ENCODE measurements around the gene CTNNBIP1.

CTNNBIP1 gene

DNA sequence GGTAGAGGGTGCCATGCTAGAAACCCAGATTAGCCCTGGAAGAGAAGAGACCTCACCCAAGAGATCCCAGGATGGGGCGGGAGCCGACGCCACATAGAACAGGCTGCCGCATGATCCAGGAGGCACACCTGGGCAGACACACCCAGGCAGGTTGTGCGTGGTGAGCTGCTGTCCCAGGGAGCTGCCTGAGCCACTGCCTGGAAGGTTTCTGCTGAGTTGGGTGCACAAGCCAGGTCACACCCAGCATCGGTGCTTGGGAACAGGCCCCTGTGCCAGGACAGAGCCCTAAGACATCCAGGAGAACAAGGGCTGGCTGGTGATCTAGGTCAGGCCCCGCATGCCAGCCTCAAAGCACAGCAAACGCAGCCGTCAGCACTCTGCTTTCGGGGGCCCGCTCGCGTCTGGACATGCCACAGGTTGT, 40.2 kb downstream of the CTNNBIP1 start (continued):
- TF ChIP-seq, protein P1, sequence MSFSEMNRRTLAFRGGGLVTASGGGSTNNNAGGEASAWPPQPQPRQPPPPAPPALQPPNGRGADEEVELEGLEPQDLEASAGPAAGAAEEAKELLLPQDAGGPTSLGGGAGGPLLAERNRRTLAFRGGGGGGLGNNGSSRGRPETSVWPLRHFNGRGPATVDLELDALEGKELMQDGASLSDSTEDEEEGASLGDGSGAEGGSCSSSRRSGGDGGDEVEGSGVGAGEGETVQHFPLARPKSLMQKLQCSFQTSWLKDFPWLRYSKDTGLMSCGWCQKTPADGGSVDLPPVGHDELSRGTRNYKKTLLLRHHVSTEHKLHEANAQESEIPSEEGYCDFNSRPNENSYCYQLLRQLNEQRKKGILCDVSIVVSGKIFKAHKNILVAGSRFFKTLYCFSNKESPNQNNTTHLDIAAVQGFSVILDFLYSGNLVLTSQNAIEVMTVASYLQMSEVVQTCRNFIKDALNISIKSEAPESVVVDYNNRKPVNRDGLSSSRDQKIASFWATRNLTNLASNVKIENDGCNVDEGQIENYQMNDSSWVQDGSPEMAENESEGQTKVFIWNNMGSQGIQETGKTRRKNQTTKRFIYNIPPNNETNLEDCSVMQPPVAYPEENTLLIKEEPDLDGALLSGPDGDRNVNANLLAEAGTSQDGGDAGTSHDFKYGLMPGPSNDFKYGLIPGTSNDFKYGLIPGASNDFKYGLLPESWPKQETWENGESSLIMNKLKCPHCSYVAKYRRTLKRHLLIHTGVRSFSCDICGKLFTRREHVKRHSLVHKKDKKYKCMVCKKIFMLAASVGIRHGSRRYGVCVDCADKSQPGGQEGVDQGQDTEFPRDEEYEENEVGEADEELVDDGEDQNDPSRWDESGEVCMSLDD (tag by site-specific recombination; IDR thresholded peaks at IDR 0.05): no peak
- no peak for TF ChIP-seq ZNF677 (tag by site-specific recombination; IDR thresholded peaks at IDR 0.05)
- no peak for TF ChIP-seq ZNF623 (tag by site-specific recombination; IDR thresholded peaks at IDR 0.05)

DNA sequence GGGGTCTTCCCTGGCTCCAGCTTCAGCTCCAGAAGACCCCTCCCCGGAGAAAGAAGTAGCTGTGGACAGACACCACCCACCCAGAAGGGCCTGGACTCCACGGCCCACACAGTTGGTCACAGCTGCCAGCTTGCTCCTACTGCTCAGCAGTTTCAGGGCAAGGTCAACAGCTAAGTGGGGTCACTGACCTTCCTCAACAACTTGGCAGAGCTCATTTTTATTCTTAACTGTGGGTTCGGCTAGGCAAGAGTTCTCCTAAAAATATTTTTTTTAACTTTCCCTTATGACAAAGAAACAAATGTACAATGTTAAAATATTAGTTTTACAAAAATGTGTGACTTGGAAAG, 41.9 kb downstream of the CTNNBIP1 start:
- Histone ChIP-seq H3K36me3 (ENCODE audit: control insufficient read depth in 2 of 2, insufficient read depth in 1 of 2, low read length in 2 of 2) (peaks cover 0 to 24% of the 10 kb centered on the region in 2 experiments; a peak in 1 of 3 replicates), H3K4me3 (ENCODE audit: low read depth, low read length) (no peak overlapping the region), H3K4me1 (ENCODE audit: control insufficient read depth, insufficient read depth, low read length) (no peaks in the 10 kb centered on the region), H3K27ac (ENCODE audit: extremely low read depth, low read depth, low read length) (no peak overlapping the region), H3K9me3 (ENCODE audit: control insufficient read depth, insufficient read depth, low read depth, low read length) (no peaks in the 10 kb centered on the region)
- TF ChIP-seq ZNF175 (tag by site-specific recombination; IDR thresholded peaks at IDR 0.05) (no peak), ZNF791 (tag by site-specific recombination; IDR thresholded peaks at IDR 0.05) (no peak), SETDB1 (IDR thresholded peaks at IDR 0.05; ENCODE audit: insufficient read length, low read length) (no peak)
- POLR2A ChIA-PET: interaction anchor here (0.8 kb wide), 1 partner anchor 83 kb away, joined by 4 read pairs; no protein-coding TSS in a partner anchor
- CTCF ChIA-PET: interaction anchor here (0.6 to 11.5 kb wide), 27 partner anchors 9 to 409 kb away, joined by 3 to 135 read pairs (median 5); no protein-coding TSS in a partner anchor

DNA sequence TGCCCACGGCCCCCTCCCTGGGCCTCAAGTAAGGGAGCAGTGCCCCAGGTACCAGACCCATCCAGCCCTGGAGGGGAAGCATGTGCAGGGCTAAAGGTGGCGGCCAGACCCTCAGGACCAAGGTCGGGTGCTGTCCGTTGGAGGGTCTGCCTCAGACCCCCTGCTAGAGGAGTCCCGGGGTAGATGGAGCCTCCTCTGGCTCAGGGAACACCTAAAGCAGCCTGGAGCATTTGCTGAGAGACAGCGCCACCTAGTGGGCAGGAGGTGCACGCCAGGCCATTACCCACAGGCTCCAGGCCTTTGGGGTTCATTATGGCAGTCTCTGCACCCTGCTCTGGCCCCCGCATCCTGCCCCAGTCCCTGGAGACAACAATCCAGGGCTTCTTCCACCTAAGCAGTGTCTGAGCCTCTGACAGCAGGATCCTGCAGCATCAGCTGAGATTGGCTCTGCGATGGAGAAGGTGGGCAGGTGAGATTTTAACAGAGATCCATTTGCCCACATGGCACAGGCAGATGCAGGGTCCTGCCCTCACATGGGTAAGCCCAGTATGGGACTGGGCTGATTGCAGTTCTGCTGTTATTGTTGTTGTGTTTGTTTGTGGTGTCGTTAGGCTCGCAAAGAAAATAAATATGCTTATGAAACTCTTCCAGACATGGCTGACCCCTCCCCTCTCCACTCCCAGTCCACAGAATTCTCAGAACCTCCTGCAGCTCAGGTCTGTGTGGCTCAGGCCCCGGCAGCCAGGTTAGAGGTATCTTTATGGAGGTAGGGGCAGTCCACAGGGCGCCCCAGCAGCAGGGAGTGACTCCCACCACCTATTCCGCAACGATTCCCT, 42.4 kb downstream of the CTNNBIP1 start:
- ChIA-PET CTCF (interaction anchor here (0.6 to 11.5 kb wide), 27 partner anchors 8 to 285 kb away, joined by 3 to 135 read pairs (median 5); no protein-coding TSS in a partner anchor), POLR2A (interaction anchor here (0.8 kb wide), 1 partner anchor 83 kb away, joined by 4 read pairs; no protein-coding TSS in a partner anchor)
- no peak overlapping the region for H3K27ac ChIP-seq (ENCODE audit: extremely low read depth, low read depth, low read length)
- no peaks in the 10 kb centered on the region for H3K4me1 ChIP-seq (ENCODE audit: control insufficient read depth, insufficient read depth, low read length)
- peak; percentile 85 for TF ChIP-seq ZNF654 (tag by site-specific recombination; IDR thresholded peaks at IDR 0.05; ENCODE audit: low read depth)
- TF ChIP-seq ZSCAN16 (tag by site-specific recombination; IDR thresholded peaks at IDR 0.05): no peak
- TF ChIP-seq CTCF (tag by site-specific recombination; IDR thresholded peaks at IDR 0.05): peak; percentile 94
- TF ChIP-seq GLIS2 (tag by site-specific recombination; IDR thresholded peaks at IDR 0.05): peak; percentile 75; the same call in 1 of the 2 replicates
- peak; percentile 56 for TF ChIP-seq GLIS1 (tag by site-specific recombination; IDR thresholded peaks at IDR 0.05)
- no peak for TF ChIP-seq IKZF3 (tag by site-specific recombination; IDR thresholded peaks at IDR 0.05)
- TF ChIP-seq ZBTB6 (tag by site-specific recombination; IDR thresholded peaks at IDR 0.05): peak; percentile 76
- TF ChIP-seq ZNF791 (tag by site-specific recombination; IDR thresholded peaks at IDR 0.05): no peak
- peak; percentile 40; the same call in 1 of the 2 replicates for TF ChIP-seq ZEB2 (tag by site-specific recombination; IDR thresholded peaks at IDR 0.05)
- no peak for TF ChIP-seq ZFP37 (tag by site-specific recombination; IDR thresholded peaks at IDR 0.05)
- no peak for TF ChIP-seq ZNF341 (tag by site-specific recombination; IDR thresholded peaks at IDR 0.05; ENCODE audit: low read depth)
- TF ChIP-seq ZIC2 (tag by site-specific recombination; IDR thresholded peaks at IDR 0.05): peak; percentile 29; the same call in 1 of the 2 replicates
- no peak for TF ChIP-seq ZNF677 (tag by site-specific recombination; IDR thresholded peaks at IDR 0.05)
- TF ChIP-seq, protein P2, sequence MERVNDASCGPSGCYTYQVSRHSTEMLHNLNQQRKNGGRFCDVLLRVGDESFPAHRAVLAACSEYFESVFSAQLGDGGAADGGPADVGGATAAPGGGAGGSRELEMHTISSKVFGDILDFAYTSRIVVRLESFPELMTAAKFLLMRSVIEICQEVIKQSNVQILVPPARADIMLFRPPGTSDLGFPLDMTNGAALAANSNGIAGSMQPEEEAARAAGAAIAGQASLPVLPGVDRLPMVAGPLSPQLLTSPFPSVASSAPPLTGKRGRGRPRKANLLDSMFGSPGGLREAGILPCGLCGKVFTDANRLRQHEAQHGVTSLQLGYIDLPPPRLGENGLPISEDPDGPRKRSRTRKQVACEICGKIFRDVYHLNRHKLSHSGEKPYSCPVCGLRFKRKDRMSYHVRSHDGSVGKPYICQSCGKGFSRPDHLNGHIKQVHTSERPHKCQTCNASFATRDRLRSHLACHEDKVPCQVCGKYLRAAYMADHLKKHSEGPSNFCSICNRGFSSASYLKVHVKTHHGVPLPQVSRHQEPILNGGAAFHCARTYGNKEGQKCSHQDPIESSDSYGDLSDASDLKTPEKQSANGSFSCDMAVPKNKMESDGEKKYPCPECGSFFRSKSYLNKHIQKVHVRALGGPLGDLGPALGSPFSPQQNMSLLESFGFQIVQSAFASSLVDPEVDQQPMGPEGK (tag by site-specific recombination; IDR thresholded peaks at IDR 0.05): peak; percentile 8; the same call in 1 of the 2 replicates
- TF ChIP-seq ZBTB48 (tag by site-specific recombination; IDR thresholded peaks at IDR 0.05): peak; percentile 73
- peak; percentile 56 for TF ChIP-seq ZNF335 (tag by site-specific recombination; conservative IDR thresholded peaks at IDR 0.05)
- no peak for TF ChIP-seq ZNF174 (tag by site-specific recombination; IDR thresholded peaks at IDR 0.05)
- H3K9me3 ChIP-seq (ENCODE audit: control insufficient read depth, insufficient read depth, low read depth, low read length): no peaks in the 10 kb centered on the region
- H3K4me3 ChIP-seq (ENCODE audit: low read depth, low read length): no peak overlapping the region
- peaks cover 0 to 24% of the 10 kb centered on the region in 2 experiments; a peak in 1 of 3 replicates for H3K36me3 ChIP-seq (ENCODE audit: control insufficient read depth in 2 of 2, insufficient read depth in 1 of 2, low read length in 2 of 2)

Measured in HEK293 (cell line).